Neutrophil (primary cell): ENCODE measurements around the gene KDELR1.
A peak's percentile ranks its signal among the peaks of the same experiment; 100 is the strongest.

Source experiments
- H3K27ac ChIP-seq: fragments of 200-600 bp; sonication (generic); 2 replicates; pipeline ENCODE4 v1.5.1; 2016; ENCODE audit warnings: mild to moderate bottlenecking, moderate library complexity
- H3K27me3 ChIP-seq: fragments of 200-600 bp; sonication (generic); 2 replicates; pipeline ENCODE4 v1.6.0; 2016; ENCODE audit warnings: mild to moderate bottlenecking
- H3K36me3 ChIP-seq: fragments of 200-600 bp; sonication (generic); 2 replicates; pipeline ENCODE4 v1.5.1; 2017
- H3K4me1 ChIP-seq, 2 experiments: fragments of 200-600 bp in 1 of 2; sonication (generic) in 1 of 2; 1 replicate in 1 of 2; 2 replicates in 1 of 2; pipeline versions ENCODE4 v1.5.1 to v1.6.1; 2013 to 2016; ENCODE audit warnings: low read depth in 1 of 2, low read length in 1 of 2, mild to moderate bottlenecking in 1 of 2, moderate library complexity in 1 of 2; ENCODE audit not compliant: control insufficient read depth in 1 of 2, insufficient read depth in 1 of 2
- H3K4me3 ChIP-seq, 2 experiments: fragments of 200-600 bp in 1 of 2; sonication (generic) in 1 of 2; 1 replicate in 1 of 2; 2 replicates in 1 of 2; pipeline ENCODE4 v1.5.1; 2013 to 2016; ENCODE audit warnings: low read depth in 1 of 2, low read length in 1 of 2, mild to moderate bottlenecking in 1 of 2, moderate library complexity in 1 of 2
- H3K9me3 ChIP-seq: fragments of 200-600 bp; sonication (generic); 2 replicates; pipeline ENCODE4 v1.5.1; 2016
- CTCF ChIP-seq: fragments of 200-600 bp; sonication (generic); IDR thresholded peaks from 2 replicates; pipeline ENCODE4 v1.5.1; 2016; ENCODE audit warnings: antibody characterized with exemption

Gene KDELR1

GRCh38 chr19:48397263-48398101, 6.1 kb upstream of the KDELR1 start:
- no peaks in the 10 kb centered on the region for H3K9me3 ChIP-seq
- H3K27ac ChIP-seq, result no peak overlapping the region
- H3K27me3 ChIP-seq, result peaks cover 75% of the 10 kb centered on the region
- peaks cover 13 to 20% of the 10 kb centered on the region in 2 experiments for H3K4me1 ChIP-seq
- no peaks in the 10 kb centered on the region for H3K36me3 ChIP-seq
- H3K4me3 ChIP-seq, result peak overlapping the region; percentile 49 to 53
- TF ChIP-seq CTCF, result no peak

- Histone ChIP-seq H3K27me3 (peaks cover 82% of the 10 kb centered on the region), H3K27ac (no peak overlapping the region), H3K4me1 (peaks cover 13 to 20% of the 10 kb centered on the region in 2 experiments), H3K36me3 (no peaks in the 10 kb centered on the region), H3K9me3 (no peaks in the 10 kb centered on the region), H3K4me3 (no peak overlapping the region)
- TF ChIP-seq CTCF, result no peak
Measured at GRCh38 chr19:48396824-48397176, 5.4 kb upstream of the KDELR1 start.

GRCh38 chr19:48396016-48396823, 4.9 kb upstream of the KDELR1 start:
- no peaks in the 10 kb centered on the region for H3K36me3 ChIP-seq
- H3K27me3 ChIP-seq, result peaks cover 86% of the 10 kb centered on the region
- no peak overlapping the region for H3K4me3 ChIP-seq
- TF ChIP-seq CTCF, result no peak
- no peaks in the 10 kb centered on the region for H3K9me3 ChIP-seq
- H3K4me1 ChIP-seq, result peaks cover 14 to 20% of the 10 kb centered on the region in 2 experiments
- no peak overlapping the region for H3K27ac ChIP-seq

GRCh38 chr19:48395499-48395898, 4.1 kb upstream of the KDELR1 start:
- Histone ChIP-seq H3K4me1 (peaks cover 21 to 28% of the 10 kb centered on the region in 2 experiments), H3K9me3 (no peaks in the 10 kb centered on the region), H3K27ac (no peak overlapping the region), H3K27me3 (peaks cover 86% of the 10 kb centered on the region), H3K4me3 (no peak overlapping the region), H3K36me3 (no peaks in the 10 kb centered on the region)
- no peak for TF ChIP-seq CTCF

- Histone ChIP-seq H3K4me1 (peaks cover 24 to 31% of the 10 kb centered on the region in 2 experiments), H3K36me3 (no peaks in the 10 kb centered on the region), H3K27me3 (peaks cover 86% of the 10 kb centered on the region), H3K27ac (no peak overlapping the region), H3K4me3 (no peak overlapping the region), H3K9me3 (no peaks in the 10 kb centered on the region)
- TF ChIP-seq CTCF, result no peak
Measured at GRCh38 chr19:48395170-48395455, 3.8 kb upstream of the KDELR1 start.
